Pancreas (tissue), 10 donors: ENCODE measurements around the gene LRRC47. TPM values are rescaled to one million over a fixed set of nuclear protein-coding genes. Genes with fewer than 3 reads are reported as not detected.

Source experiments
- ATAC-seq, 4 donors: fragments of 200-7000 bp; cut with Tn5 transposase; one replicate each; pipeline versions ENCODE4 v1.8.0 to v1.9.1; 2020; ENCODE audit warnings: mild to moderate bottlenecking in 4 of 4, moderate library complexity in 4 of 4
- DNase-seq, 6 donors: peaks; one replicate each; pipeline ENCODE4 v3.0.0-alpha.2; 2020
- FAIRE-seq: peaks from 2 replicates; lab custom pipeline; 2012; peaks lifted over from hg19 to GRCh38; lab: Jason Lieb, UNC
- H3K27ac ChIP-seq, 4 donors: fragments of 200-600 bp; sonication (generic); 1 replicate in 3 of 4; 2 replicates in 1 of 4; pipeline versions ENCODE4 v1.5.0 to v1.8.0; 2020
- H3K27me3 ChIP-seq, 4 donors: fragments of 200-600 bp; one replicate each; pipeline ENCODE4 v1.8.0; 2021
- H3K36me3 ChIP-seq, 3 donors: fragments of 200-600 bp; sonication (generic) in 1 of 3; one replicate each; pipeline versions ENCODE4 v1.5.0 to v1.8.0; 2020 to 2021
- H3K4me1 ChIP-seq, 3 donors: fragments of 200-600 bp; one replicate each; pipeline ENCODE4 v1.8.0; 2021
- H3K4me3 ChIP-seq, 4 donors: fragments of 200-600 bp; sonication (generic) in 2 of 4; one replicate each; pipeline versions ENCODE4 v1.5.0 to v1.8.0; 2020 to 2021
- H3K9me3 ChIP-seq, 4 donors: fragments of 200-600 bp; one replicate each; pipeline ENCODE4 v1.8.0; 2021
- WGBS, 2 donors: extraction: QIAGEN DNeasy Blood & Tissue Kit; methylation state at CpG; one replicate each; pipeline ENCODE4 v1.1.7; 2013; 5-methylcytosine and 5-hydroxymethylcytosine counted together
- intact Hi-C, 3 donors: fragments of 100-400 bp; cut with DNase I; formaldehyde crosslinking; loops; one replicate each; pipeline versions ENCODE4 v1.11.1 to v1.14.2; 2022
- polyA plus RNA-seq, 2 donors: library from polyadenylated mRNA; stranded (reverse); fragments of 200-250 nt; gene quantifications; one replicate each; pipeline ENCODE4 v1.2.3, GENCODE V29; 2013
- total RNA-seq, 6 donors: library from RNA; stranded (reverse); fragmentation: NEBNext Ultra II Directional in 4 of 6; extraction: Animal tissue kit (Norgen Biotek cat#: 25700) in 4 of 6; gene quantifications; one replicate each; pipeline versions ENCODE4 v1.2.1 to v1.2.4, GENCODE V29; 2021 to 2023
- TF ChIP-seq, protein P1 (sequence below), 4 donors: fragments of 200-600 bp; sonication (generic) in 3 of 4; IDR thresholded peaks; one replicate each; pipeline versions ENCODE4 v1.5.0 to v1.8.0; 2021; ENCODE audit warnings: antibody characterized with exemption in 4 of 4
- donor health status: healthy with polysubstance abuse.
- donor health status: DM: no; HTN: no; CAD: no; lungs with moderate emphysema.
- donor health status: DM: no; HTN: no; CAD: no.
- donor health status: control.
- donor health status: control.
- donor health status: Bipolar disorder and iron deficiency.
- donor health status: DM: yes; HTN: yes; CAD: no.
- donor health status: DM: no; HTN: no; CAD: no.
- donor health status: DM: no; HTN: no; CAD: no.
- donor health status: DM: yes; HTN: yes; CAD: no.

Gene LRRC47
- total and polyA plus RNA-seq, 8 donors, result 15.7 to 34.3 (median 25.7) TPM

DNA sequence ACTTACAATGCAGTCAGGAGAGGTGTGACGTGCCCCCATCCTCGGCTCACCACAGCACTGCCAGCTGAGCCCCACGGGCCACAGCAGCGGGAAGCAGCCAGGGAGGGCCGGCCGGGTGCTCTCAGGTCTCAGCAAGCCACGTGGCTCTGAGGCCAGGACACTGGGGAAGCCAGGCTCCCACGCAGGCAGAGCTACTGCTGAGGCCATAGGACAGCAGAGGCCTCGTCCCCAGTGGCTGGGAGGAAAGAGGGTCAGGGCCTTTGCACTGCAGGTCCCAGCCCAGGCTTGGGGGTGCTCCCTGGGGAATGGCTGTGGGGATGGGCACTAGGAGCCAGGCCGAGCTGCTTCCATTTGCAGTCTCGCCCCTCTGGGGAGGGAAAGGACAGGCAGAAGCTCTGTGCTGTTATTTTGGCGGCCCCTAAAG lies 5.8 kb downstream of the LRRC47 start:
- Histone ChIP-seq H3K4me1 (peaks cover 0 to 23% (median 22%) of the 10 kb centered on the region in 3 donors), H3K9me3 (no peaks in the 10 kb centered on the region), H3K4me3 (no peak overlapping the region), H3K36me3 (peaks cover 0 to 16% (median under 1%) of the 10 kb centered on the region in 3 donors), H3K27ac (no peak overlapping the region), H3K27me3 (no peaks in the 10 kb centered on the region)
- TF ChIP-seq, protein P1, sequence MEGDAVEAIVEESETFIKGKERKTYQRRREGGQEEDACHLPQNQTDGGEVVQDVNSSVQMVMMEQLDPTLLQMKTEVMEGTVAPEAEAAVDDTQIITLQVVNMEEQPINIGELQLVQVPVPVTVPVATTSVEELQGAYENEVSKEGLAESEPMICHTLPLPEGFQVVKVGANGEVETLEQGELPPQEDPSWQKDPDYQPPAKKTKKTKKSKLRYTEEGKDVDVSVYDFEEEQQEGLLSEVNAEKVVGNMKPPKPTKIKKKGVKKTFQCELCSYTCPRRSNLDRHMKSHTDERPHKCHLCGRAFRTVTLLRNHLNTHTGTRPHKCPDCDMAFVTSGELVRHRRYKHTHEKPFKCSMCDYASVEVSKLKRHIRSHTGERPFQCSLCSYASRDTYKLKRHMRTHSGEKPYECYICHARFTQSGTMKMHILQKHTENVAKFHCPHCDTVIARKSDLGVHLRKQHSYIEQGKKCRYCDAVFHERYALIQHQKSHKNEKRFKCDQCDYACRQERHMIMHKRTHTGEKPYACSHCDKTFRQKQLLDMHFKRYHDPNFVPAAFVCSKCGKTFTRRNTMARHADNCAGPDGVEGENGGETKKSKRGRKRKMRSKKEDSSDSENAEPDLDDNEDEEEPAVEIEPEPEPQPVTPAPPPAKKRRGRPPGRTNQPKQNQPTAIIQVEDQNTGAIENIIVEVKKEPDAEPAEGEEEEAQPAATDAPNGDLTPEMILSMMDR (IDR thresholded peaks at IDR 0.05), result no peak
- FAIRE-seq, result no peak
- ATAC-seq, result no peak
- DNase-seq, result peak in 1 of 6 donors; percentile 65
- intact Hi-C loops, result no loop called here
- 71 to 78% methylated on average over 12 of the region's 12 CpGs for WGBS, 2 donors

DNA sequence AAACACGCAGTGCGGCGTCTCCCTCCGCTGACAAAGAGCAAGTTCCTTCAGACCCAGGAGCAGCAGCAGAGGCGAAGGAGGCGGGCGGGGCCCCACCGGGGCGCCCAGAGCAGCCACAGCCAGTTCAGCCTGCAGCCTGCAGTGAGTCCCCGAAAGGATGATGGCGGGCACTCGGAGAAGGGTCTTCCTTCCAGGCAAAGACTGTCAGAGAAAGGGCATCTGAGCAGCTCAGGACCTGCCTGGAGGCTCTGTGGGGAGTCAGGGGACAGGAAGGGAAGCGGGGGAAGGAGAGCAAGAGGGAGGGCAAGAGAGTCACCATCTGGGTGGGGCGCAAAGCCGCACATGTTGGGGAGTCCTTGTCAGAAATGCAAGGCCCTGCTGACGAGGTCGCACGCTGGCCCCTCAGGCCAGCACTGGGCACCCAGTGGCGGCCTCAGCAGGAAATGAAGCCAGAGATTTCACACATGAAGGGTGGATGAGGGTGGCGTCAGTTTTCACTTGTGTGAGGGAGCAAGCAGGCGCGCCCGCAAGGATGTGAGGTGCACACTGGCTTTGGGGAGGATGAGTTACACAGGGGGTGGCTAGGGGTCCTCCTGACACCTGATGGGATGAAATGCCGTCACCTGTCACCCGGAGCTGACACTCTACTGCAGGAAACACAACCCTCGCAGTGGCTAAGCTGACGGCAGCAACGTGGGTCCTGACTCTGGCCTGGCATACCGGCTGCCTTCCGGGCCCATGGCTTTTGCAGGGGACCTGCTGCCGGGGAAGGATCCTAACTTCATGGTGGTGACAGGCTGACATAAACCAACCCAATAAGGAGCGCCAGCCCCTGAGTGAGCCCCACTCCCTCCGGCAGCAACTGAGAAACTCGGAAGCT lies 6.6 kb downstream of the LRRC47 start:
- WGBS, 2 donors, result 86 to 89% methylated on average over 34 of the region's 34 CpGs
- TF ChIP-seq, protein P1 (IDR thresholded peaks at IDR 0.05), result no peak
- no peak overlapping the region for H3K4me3 ChIP-seq
- intact Hi-C loops, result no loop called here
- peaks cover 0 to 25% (median 9%) of the 10 kb centered on the region in 3 donors for H3K36me3 ChIP-seq
- no peak for ATAC-seq
- H3K4me1 ChIP-seq, result peaks cover 0 to 17% (median 15%) of the 10 kb centered on the region in 3 donors
- peak in 2 of 6 donors; percentile 26 to 43 for DNase-seq
- no peaks in the 10 kb centered on the region for H3K9me3 ChIP-seq
- FAIRE-seq, result no peak
- no peak overlapping the region for H3K27ac ChIP-seq
- no peaks in the 10 kb centered on the region for H3K27me3 ChIP-seq

DNA sequence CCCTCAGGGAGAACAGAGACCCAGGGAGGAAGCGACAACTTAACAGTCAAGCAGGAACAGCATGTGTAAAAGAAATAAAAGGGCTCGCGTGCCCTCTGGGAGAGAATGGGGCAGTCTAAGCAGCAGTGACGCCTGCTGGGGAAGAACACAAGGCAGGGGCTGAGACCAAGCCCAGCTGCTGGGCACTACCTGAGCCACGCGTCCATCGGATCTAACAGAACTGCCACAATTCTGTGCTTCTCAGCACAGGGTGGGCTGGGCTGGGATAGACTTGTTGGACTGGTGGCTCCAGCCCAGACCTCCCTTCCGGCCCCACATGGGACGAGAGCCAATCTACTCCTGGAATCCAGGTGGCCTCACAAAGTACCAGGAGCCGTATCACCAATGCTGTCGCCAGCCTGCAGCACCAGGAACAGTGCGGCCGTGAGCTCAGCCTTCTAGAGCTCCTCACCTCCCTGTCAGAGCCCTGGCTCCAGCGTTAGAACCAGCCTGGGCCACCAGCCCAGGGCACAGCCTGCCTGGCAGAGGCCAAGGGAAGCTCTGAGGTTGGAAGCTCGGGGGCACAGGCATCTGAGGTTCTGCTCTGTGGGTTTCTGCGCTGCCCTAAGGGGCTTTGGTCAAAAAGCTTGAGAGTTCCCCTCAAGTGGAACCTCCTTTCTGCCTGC lies 7.4 kb downstream of the LRRC47 start:
- peak in 2 of 6 donors; percentile 37 to 46 for DNase-seq
- TF ChIP-seq, protein P1 (IDR thresholded peaks at IDR 0.05), result no peak
- intact Hi-C loops, result no loop called here
- no peak for FAIRE-seq
- Histone ChIP-seq H3K4me3 (no peak overlapping the region), H3K4me1 (peaks cover 0 to 9% (median 7%) of the 10 kb centered on the region in 3 donors), H3K27ac (no peak overlapping the region), H3K27me3 (no peaks in the 10 kb centered on the region), H3K9me3 (no peaks in the 10 kb centered on the region), H3K36me3 (peaks cover 0 to 31% (median 13%) of the 10 kb centered on the region in 3 donors)
- no peak for ATAC-seq
- 79 to 81% methylated on average over 16 of the region's 16 CpGs for WGBS, 2 donors

DNA sequence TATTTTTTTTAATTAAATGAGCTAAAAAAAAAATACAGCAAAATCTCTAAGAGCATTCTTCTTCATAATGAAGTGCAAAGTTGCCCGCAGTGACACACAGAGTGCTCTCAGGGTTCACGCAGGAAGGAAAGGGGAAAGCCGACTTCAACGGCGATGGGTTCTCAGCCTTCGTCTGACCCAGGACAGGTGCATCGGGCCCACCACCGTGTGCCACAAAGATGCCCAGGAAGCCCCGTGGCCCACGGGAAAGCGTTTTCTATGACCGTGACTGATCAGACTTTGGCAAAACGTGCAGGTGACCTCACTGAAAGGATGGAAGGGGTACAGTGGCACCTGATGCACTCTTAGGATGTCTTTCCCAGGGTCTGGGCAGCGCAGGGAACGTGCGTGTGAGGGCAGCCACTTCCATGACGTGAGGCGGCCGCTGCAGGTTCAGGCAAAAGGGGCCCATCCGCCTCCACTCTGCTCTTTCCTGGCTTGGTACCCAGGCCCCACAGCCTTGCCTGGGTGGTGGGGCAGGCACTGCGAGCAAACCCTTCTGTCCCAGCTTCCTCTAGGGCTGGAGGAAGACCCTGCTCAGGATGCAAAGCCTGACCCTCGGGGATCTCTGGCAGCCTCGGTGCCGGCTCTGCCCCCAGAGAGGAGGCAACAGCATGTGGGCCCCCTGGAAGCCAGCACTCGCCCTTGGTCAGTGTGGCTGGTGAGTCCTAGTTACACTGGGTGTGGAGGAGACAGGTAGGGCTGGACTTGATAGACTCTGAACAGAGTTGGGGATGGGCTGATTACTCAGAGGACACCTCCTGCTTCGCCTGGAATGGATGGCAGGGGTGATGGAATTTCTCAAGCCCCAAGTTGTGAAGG lies 8.3 kb downstream of the LRRC47 start:
- Histone ChIP-seq H3K4me3 (no peak overlapping the region), H3K27me3 (no peaks in the 10 kb centered on the region), H3K4me1 (no peaks in the 10 kb centered on the region), H3K27ac (no peak overlapping the region), H3K36me3 (peaks cover 0 to 41% (median 13%) of the 10 kb centered on the region in 3 donors), H3K9me3 (no peaks in the 10 kb centered on the region)
- FAIRE-seq (no peak), ATAC-seq (no peak), DNase-seq (peak in 2 of 6 donors; percentile 44 to 68)
- WGBS, 2 donors, result 87 to 93% methylated on average over 26 of the region's 26 CpGs
- intact Hi-C loops, result no loop called here
- TF ChIP-seq, protein P1 (IDR thresholded peaks at IDR 0.05), result no peak
